ENCODE measurements around the gene SEPSECS. TPM values are rescaled to one million over a fixed set of nuclear protein-coding genes. Genes with fewer than 3 reads are reported as not detected.

The SEPSECS gene
- total and polyA plus RNA-seq, 2 of the 13 experiments (the other 11 are each of a cell fraction or from before 2014, with no cell fraction given), result 9.4 to 14.3 TPM

- TF ChIP-seq ZNF646 (CRISPR knock-in tag; IDR thresholded peaks at IDR 0.05) (peak; percentile 54), HNRNPK (IDR thresholded peaks at IDR 0.05; ENCODE audit: low read depth, low read length, poor library complexity, severe bottlenecking) (peak; percentile 34), ZNF790 (CRISPR knock-in tag; IDR thresholded peaks at IDR 0.05; ENCODE audit: borderline replicate concordance) (peak; percentile 46; the same call in 1 of the 2 replicates), FOXP1 (IDR thresholded peaks at IDR 0.05) (no peak), FOXP1 (CRISPR knock-in tag; IDR thresholded peaks at IDR 0.05) (0 out of 2 replicates have a peak, but pooled peaks have one; percentile 10), ATF6 (CRISPR knock-in tag; conservative IDR thresholded peaks at IDR 0.05) (no peak), STAT6 (CRISPR knock-in tag; IDR thresholded peaks at IDR 0.05; ENCODE audit: borderline replicate concordance) (peak; percentile 53; the same call in 1 of the 2 replicates), SP4 (CRISPR knock-in tag; IDR thresholded peaks at IDR 0.05) (peak; percentile 55; the same call in 1 of the 2 replicates), DMAP1 (CRISPR knock-in tag; IDR thresholded peaks at IDR 0.05) (no peak), ZNF138 (CRISPR knock-in tag; IDR thresholded peaks at IDR 0.05; ENCODE audit: low read depth) (no peak), USF2 (IDR thresholded peaks at IDR 0.05; ENCODE audit: low read depth, low read length) (peak; percentile 66; the same call in 1 of the 2 replicates), USF2 (CRISPR knock-in tag; IDR thresholded peaks at IDR 0.05; ENCODE audit: borderline replicate concordance) (peak; percentile 57; the same call in 1 of the 2 replicates), NFATC3 (CRISPR knock-in tag; IDR thresholded peaks at IDR 0.05) (0 out of 2 replicates have a peak, but pooled peaks have one; percentile 39)
These were observed 704 bp upstream of the SEPSECS start (continued) for GRCh38 chr4:25160714-25161592.
